DND-41 (cell line): ENCODE measurements around the gene PHLPP1.

Experiments used
- ATAC-seq: fragments of 200-7000 bp; cut with Tn5 transposase; 3 replicates; pipeline ENCODE4 v1.9.1; 2021; ENCODE audit warnings: low read depth; ENCODE audit not compliant: insufficient read depth
- DNase-seq: peaks from one replicate; pipeline ENCODE4 v3.0.0-alpha.2; 2020
- H2AFZ ChIP-seq: 2 replicates; pipeline ENCODE4 v1.6.0; 2012; ENCODE audit warnings: low read depth, low read length
- H3K27ac ChIP-seq: 2 replicates; pipeline ENCODE4 v1.5.1; 2012; ENCODE audit warnings: low read length, inconsistent platforms
- H3K27me3 ChIP-seq: fragments of 200-600 bp; sonication (generic); 2 replicates; pipeline ENCODE4 v1.6.0; 2012; ENCODE audit warnings: low read length, mild to moderate bottlenecking, inconsistent platforms; ENCODE audit not compliant: insufficient read depth, poor library complexity
- H3K36me3 ChIP-seq: 2 replicates; pipeline ENCODE4 v1.5.1; 2012; ENCODE audit warnings: low read length, inconsistent platforms; ENCODE audit not compliant: insufficient read depth
- H3K4me1 ChIP-seq: 2 replicates; pipeline ENCODE4 v1.5.1; 2012; ENCODE audit warnings: mild to moderate bottlenecking, low read length; ENCODE audit not compliant: insufficient read depth
- H3K4me2 ChIP-seq: 2 replicates; pipeline ENCODE4 v1.6.0; 2012; ENCODE audit warnings: mild to moderate bottlenecking, moderate library complexity, low read length, inconsistent platforms; ENCODE audit not compliant: insufficient read depth
- H3K4me3 ChIP-seq, 2 experiments: fragments of 200-600 bp in 1 of 2; shearing (Covaris generic) in 1 of 2; 2 replicates each; pipeline ENCODE4 v1.5.1; 2012 to 2016; ENCODE audit warnings: inconsistent platforms in 2 of 2, low read length in 2 of 2, mild to moderate bottlenecking in 2 of 2, low read depth in 1 of 2, moderate library complexity in 1 of 2
- H3K79me2 ChIP-seq: 2 replicates; pipeline ENCODE4 v1.6.0; 2012; ENCODE audit warnings: low read length, inconsistent platforms; ENCODE audit not compliant: insufficient read depth
- H3K9ac ChIP-seq: 2 replicates; pipeline ENCODE4 v1.6.0; 2012; ENCODE audit warnings: low read depth, mild to moderate bottlenecking, inconsistent platforms, low read length, moderate library complexity
- H3K9me3 ChIP-seq: 2 replicates; pipeline ENCODE4 v1.5.1; 2012; ENCODE audit warnings: low read length, moderate library complexity, mild to moderate bottlenecking, inconsistent platforms; ENCODE audit not compliant: insufficient read depth, severe bottlenecking
- H4K20me1 ChIP-seq: 2 replicates; pipeline ENCODE4 v1.6.0; 2012; ENCODE audit warnings: low read length; ENCODE audit not compliant: insufficient read depth
- EZH2 ChIP-seq: IDR thresholded peaks from 3 replicates; pipeline ENCODE4 v1.6.1; 2012; ENCODE audit warnings: borderline replicate concordance, low read depth, mild to moderate bottlenecking, moderate library complexity, low read length, inconsistent platforms; ENCODE audit not compliant: severe bottlenecking
- TF ChIP-seq, protein P1 (sequence below): IDR thresholded peaks from 2 replicates; pipeline ENCODE4 v1.5.1; 2012; ENCODE audit warnings: borderline replicate concordance, low read length, moderate library complexity, mild to moderate bottlenecking; ENCODE audit not compliant: poor library complexity, severe bottlenecking; ENCODE audit errors: extremely low read depth

Gene PHLPP1

DNA sequence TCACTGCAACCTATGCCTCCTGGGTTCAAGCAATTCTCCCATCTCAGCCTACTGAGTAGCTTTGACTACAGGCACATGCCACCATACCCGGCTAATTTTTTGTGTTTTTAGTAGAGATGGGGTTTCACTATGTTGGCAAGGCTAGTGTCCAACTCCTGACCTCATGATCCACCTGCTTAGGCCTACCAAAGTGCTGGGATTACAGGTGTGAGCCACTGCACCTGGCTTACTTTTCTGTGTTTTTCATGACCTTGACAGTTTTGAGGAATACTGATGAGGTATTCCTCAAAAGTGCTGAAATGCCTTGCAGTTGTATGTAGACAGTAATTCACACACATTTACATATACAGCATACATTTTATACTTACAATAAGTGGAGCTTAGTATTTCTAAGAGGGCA lies 126.1 kb downstream of the PHLPP1 start:
- Histone ChIP-seq H3K27ac (no peak overlapping the region), H3K79me2 (no peaks in the 10 kb centered on the region), H3K27me3 (no peaks in the 10 kb centered on the region), H3K9me3 (no peaks in the 10 kb centered on the region), H4K20me1 (no peaks in the 10 kb centered on the region), H3K9ac (no peak overlapping the region), H3K4me2 (no peak overlapping the region), H2AFZ (no peak overlapping the region), H3K36me3 (no peaks in the 10 kb centered on the region), H3K4me3 (no peak overlapping the region), H3K4me1 (no peaks in the 10 kb centered on the region)
- ATAC-seq: no peak
- TF ChIP-seq EZH2: no peak
- no peak for DNase-seq

DNA sequence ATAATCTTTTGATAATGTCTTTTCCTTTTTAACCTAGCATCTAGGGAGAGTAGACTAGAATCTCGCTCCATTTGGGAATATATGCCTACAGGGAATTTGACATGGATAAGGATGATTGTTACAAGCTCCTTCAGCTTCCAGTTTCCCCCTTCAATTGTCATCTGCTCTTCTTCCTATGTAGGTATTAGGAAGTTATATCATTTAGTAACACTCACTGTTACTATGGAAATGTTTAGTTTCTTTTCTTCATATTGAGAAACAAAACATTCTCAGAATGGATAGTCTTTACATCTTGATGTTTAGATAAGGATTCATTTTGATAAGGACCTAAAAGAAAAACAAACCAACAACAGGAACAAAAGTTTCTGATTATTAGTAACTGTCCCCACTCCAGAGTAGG lies 127.6 kb downstream of the PHLPP1 start:
- ATAC-seq: no peak
- H3K4me2 ChIP-seq: no peak overlapping the region
- TF ChIP-seq EZH2: no peak
- TF ChIP-seq, protein P1, sequence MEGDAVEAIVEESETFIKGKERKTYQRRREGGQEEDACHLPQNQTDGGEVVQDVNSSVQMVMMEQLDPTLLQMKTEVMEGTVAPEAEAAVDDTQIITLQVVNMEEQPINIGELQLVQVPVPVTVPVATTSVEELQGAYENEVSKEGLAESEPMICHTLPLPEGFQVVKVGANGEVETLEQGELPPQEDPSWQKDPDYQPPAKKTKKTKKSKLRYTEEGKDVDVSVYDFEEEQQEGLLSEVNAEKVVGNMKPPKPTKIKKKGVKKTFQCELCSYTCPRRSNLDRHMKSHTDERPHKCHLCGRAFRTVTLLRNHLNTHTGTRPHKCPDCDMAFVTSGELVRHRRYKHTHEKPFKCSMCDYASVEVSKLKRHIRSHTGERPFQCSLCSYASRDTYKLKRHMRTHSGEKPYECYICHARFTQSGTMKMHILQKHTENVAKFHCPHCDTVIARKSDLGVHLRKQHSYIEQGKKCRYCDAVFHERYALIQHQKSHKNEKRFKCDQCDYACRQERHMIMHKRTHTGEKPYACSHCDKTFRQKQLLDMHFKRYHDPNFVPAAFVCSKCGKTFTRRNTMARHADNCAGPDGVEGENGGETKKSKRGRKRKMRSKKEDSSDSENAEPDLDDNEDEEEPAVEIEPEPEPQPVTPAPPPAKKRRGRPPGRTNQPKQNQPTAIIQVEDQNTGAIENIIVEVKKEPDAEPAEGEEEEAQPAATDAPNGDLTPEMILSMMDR: no peak
- DNase-seq: no peak
- H3K27ac ChIP-seq: no peak overlapping the region
- H4K20me1 ChIP-seq: no peaks in the 10 kb centered on the region
- no peaks in the 10 kb centered on the region for H3K4me1 ChIP-seq
- H3K79me2 ChIP-seq: no peaks in the 10 kb centered on the region
- no peaks in the 10 kb centered on the region for H3K27me3 ChIP-seq
- H2AFZ ChIP-seq: no peak overlapping the region
- no peak overlapping the region for H3K4me3 ChIP-seq
- no peak overlapping the region for H3K9ac ChIP-seq
- no peaks in the 10 kb centered on the region for H3K9me3 ChIP-seq
- no peaks in the 10 kb centered on the region for H3K36me3 ChIP-seq

DNA sequence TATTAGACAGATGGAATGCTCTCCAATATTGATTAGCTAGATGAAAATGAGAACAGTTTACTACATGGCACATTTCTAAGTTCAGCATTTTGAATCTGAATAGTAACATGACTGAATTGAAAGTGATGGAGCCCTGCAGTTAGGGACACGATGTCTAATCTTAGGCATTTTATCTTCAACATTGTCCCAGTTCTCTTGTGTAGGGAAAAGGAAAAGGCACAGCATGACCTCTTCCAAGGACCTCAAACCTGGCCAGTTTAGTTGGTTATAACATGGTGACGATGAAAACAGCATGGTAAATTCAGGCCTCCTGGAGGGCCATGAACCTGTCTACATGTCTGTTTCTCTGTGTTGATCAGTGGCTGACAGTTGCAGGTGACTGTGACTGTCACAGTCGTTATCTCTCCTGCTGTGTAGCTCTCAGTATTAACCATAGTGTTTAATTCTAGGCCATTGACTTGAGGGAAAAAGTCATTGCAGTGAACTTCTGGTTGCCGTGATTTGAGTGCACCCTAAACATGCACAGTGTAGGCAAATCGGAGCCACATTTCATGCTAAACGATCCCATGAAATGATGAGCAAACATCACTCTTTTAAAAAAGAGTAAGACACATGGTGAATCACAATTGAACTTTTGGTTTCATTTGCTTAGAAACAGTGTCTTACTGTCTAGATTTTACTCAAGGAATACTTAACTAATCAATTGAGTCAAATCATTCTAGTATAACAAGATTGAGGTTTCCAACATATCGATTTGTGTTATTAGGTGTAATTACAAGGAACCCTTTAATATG lies 129.7 kb downstream of the PHLPP1 start:
- Histone ChIP-seq H3K36me3 (no peaks in the 10 kb centered on the region), H3K4me3 (no peak overlapping the region), H3K9ac (no peak overlapping the region), H2AFZ (no peak overlapping the region), H3K27me3 (no peaks in the 10 kb centered on the region), H4K20me1 (no peaks in the 10 kb centered on the region), H3K79me2 (no peaks in the 10 kb centered on the region), H3K4me2 (no peak overlapping the region), H3K27ac (no peak overlapping the region), H3K4me1 (no peaks in the 10 kb centered on the region), H3K9me3 (no peaks in the 10 kb centered on the region)
- ATAC-seq (no peak), DNase-seq (no peak)
- TF ChIP-seq EZH2: no peak
- TF ChIP-seq, protein P1: no peak

DNA sequence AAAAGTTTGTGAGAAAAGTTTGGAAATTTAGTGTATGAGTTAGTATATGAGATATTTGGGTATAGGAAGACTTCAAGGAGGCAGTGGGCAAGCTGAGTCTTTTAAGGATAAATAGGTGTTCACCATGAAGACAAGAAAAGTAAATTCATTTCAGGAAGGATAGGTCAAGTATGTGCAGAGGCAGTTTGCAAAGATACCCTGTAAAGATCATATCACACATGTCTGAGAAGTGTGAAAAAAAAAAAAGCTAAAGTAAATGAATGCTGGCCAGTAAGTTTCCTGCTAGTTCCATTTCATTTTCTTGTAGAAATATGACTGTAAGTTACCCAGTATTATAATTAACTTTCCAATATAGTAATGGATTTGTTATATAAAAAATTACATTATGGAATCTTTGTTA lies 131.0 kb downstream of the PHLPP1 start:
- no peaks in the 10 kb centered on the region for H3K4me1 ChIP-seq
- no peak overlapping the region for H3K9ac ChIP-seq
- H2AFZ ChIP-seq: no peak overlapping the region
- H3K27ac ChIP-seq: no peak overlapping the region
- H3K4me2 ChIP-seq: no peak overlapping the region
- TF ChIP-seq, protein P1: no peak
- no peak for TF ChIP-seq EZH2
- no peaks in the 10 kb centered on the region for H3K36me3 ChIP-seq
- H3K79me2 ChIP-seq: no peaks in the 10 kb centered on the region
- no peak for DNase-seq
- no peak for ATAC-seq
- no peaks in the 10 kb centered on the region for H3K27me3 ChIP-seq
- no peaks in the 10 kb centered on the region for H4K20me1 ChIP-seq
- H3K4me3 ChIP-seq: no peak overlapping the region
- H3K9me3 ChIP-seq: no peaks in the 10 kb centered on the region
